RWPE2 (cell line): ENCODE results near the gene PROK2.
A peak's percentile ranks its signal among the peaks of the same experiment; 100 is the strongest.

Experiments
- ATAC-seq: fragments of 200-7000 bp; cut with Tn5 transposase; 3 replicates; pipeline ENCODE4 v1.9.1; 2021; ENCODE audit warnings: low read depth
- DNase-seq: peaks from one replicate; pipeline ENCODE4 v3.0.0-alpha.2; 2020; ENCODE audit warnings: low spot score
- H3K27ac ChIP-seq: fragments of 450-650 bp; 2 replicates; pipeline ENCODE4 v1.5.1; 2017; ENCODE audit warnings: mild to moderate bottlenecking; ENCODE audit not compliant: poor library complexity, severe bottlenecking
- H3K27me3 ChIP-seq: fragments of 250-450 bp; sonication (Bioruptor Pico); 2 replicates; pipeline ENCODE4 v1.5.1; 2021; ENCODE audit warnings: mild to moderate bottlenecking, moderate library complexity; ENCODE audit not compliant: insufficient read depth, poor library complexity, severe bottlenecking
- H3K36me3 ChIP-seq: fragments of 250-450 bp; sonication (Bioruptor Pico); 2 replicates; pipeline ENCODE4 v1.5.1; 2020; ENCODE audit warnings: low read depth, mild to moderate bottlenecking, moderate library complexity
- H3K4me1 ChIP-seq: fragments of 250-450 bp; sonication (Bioruptor Pico); 2 replicates; pipeline ENCODE4 v1.5.1; 2021; ENCODE audit warnings: mild to moderate bottlenecking, moderate library complexity; ENCODE audit not compliant: insufficient read depth, poor library complexity, severe bottlenecking
- H3K4me3 ChIP-seq: fragments of 250-450 bp; sonication (Bioruptor Pico); 2 replicates; pipeline ENCODE4 v1.5.1; 2021; ENCODE audit warnings: mild to moderate bottlenecking, moderate library complexity; ENCODE audit not compliant: severe bottlenecking
- H3K9me3 ChIP-seq: fragments of 250-450 bp; sonication (Bioruptor Pico); 2 replicates; pipeline ENCODE4 v1.5.1; 2021; ENCODE audit warnings: mild to moderate bottlenecking, moderate library complexity; ENCODE audit not compliant: severe bottlenecking
- TF ChIP-seq, protein P1 (sequence below): fragments of 450-650 bp; IDR thresholded peaks from one replicate; pipeline ENCODE4 v1.5.1; 2017; ENCODE audit warnings: mild to moderate bottlenecking, moderate library complexity; ENCODE audit not compliant: poor library complexity, severe bottlenecking

Gene PROK2

DNA sequence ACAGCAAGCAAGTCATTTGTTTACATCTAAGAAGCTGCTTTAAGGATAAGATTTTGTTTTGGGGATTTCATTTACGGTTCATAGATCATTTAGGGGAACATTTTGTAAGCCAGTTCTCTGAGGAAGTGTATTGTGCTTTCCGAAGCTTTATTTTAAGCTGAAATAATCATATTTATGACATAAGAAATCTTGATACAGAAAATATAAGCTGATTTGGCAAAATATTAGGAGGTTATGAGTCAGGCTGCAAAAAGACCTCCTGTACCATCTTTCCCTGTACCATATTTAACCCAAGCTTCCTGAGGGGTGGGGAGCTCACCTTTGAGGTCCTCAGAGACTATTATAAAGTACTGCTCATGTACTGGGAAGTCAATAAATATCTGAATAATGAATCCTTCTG lies 51.6 kb downstream of the PROK2 start:
- no peaks in the 10 kb centered on the region for H3K9me3 ChIP-seq
- H3K36me3 ChIP-seq, result no peaks in the 10 kb centered on the region
- ATAC-seq, result no peak
- no peaks in the 10 kb centered on the region for H3K27me3 ChIP-seq
- no peak overlapping the region for H3K4me3 ChIP-seq
- no peaks in the 10 kb centered on the region for H3K4me1 ChIP-seq
- DNase-seq, result no peak
- no peak overlapping the region for H3K27ac ChIP-seq
- TF ChIP-seq, protein P1, sequence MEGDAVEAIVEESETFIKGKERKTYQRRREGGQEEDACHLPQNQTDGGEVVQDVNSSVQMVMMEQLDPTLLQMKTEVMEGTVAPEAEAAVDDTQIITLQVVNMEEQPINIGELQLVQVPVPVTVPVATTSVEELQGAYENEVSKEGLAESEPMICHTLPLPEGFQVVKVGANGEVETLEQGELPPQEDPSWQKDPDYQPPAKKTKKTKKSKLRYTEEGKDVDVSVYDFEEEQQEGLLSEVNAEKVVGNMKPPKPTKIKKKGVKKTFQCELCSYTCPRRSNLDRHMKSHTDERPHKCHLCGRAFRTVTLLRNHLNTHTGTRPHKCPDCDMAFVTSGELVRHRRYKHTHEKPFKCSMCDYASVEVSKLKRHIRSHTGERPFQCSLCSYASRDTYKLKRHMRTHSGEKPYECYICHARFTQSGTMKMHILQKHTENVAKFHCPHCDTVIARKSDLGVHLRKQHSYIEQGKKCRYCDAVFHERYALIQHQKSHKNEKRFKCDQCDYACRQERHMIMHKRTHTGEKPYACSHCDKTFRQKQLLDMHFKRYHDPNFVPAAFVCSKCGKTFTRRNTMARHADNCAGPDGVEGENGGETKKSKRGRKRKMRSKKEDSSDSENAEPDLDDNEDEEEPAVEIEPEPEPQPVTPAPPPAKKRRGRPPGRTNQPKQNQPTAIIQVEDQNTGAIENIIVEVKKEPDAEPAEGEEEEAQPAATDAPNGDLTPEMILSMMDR, result no peak

DNA sequence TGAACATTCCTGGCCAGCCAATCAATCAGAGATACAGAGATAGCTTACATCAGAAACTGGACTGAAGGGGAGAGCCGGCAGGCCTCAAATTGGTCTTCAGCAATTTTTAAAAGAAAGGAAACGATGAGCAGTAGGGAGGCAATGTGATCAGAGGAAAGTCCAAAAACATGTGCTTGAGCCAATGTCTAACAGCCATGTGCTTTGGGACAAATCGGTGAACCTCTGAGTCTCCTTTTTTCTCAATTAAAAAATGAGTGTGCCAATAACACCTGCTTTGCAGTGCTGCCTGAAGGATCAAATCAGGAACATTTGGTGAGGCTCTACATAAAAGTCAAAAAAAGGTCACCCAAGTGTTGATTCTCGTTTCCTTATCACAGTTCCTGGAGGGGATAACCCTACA lies 52.3 kb downstream of the PROK2 start:
- H3K27me3 ChIP-seq, result no peaks in the 10 kb centered on the region
- ATAC-seq (no peak), DNase-seq (no peak)
- no peaks in the 10 kb centered on the region for H3K36me3 ChIP-seq
- no peak overlapping the region for H3K27ac ChIP-seq
- no peaks in the 10 kb centered on the region for H3K9me3 ChIP-seq
- no peaks in the 10 kb centered on the region for H3K4me1 ChIP-seq
- TF ChIP-seq, protein P1, result no peak
- no peak overlapping the region for H3K4me3 ChIP-seq

DNA sequence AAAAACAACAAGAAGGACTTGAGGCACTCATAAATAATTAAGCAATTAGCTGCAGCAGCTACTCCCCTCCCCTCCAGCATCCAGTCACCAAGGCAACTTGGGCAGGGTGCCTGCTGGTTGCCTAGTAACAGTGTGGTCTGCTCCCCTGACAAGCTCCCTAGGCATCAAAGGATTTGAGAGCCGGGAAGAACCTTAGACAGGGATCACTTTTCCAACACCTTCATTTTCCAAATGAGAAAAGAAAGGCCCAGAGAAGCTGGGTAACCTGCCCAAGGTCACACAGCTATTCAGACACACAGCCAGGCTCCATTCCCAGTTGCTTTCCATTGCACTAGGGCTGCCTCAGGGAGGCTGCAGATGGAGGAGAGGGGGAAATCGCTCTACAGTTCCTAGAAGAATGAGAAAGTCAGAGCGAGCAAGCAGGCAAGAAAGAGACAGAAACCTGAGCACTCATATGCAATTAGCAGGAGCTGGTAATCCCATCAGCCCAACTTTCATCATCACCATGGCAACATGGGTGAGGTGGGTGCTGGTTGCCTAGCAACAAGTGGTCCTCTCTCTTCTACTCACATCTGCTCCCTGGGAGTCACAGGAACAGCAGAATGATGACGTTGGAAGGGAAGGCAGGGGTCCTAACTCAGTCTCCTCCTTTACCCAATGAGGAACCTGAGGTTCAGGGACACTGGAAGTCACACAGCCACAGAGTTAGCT lies 56.2 kb downstream of the PROK2 start:
- Histone ChIP-seq H3K4me3 (no peak overlapping the region), H3K27ac (no peak overlapping the region), H3K4me1 (peaks cover 3% of the 10 kb centered on the region), H3K36me3 (no peaks in the 10 kb centered on the region), H3K27me3 (no peaks in the 10 kb centered on the region), H3K9me3 (no peaks in the 10 kb centered on the region)
- DNase-seq, result no peak
- ATAC-seq, result no peak
- TF ChIP-seq, protein P1, result no peak

DNA sequence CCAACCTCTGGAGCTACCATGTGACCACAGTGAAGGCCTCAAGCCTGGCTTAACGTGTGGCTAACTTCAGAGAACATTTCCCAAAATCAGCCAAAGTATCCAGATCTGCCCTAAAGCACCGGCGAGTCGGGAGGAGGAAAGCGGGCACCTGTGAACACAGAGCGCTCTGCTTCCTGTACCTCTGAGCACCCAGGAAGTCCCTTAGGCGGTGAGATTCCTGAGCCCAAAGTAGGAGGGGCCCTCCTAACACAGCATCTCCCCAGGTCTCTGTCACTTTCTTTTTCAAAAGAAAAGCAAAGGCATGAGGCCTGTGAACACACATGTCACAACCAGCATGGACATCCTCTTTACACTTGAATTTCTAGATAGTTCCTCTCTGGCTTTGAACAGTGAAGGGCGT lies 58.8 kb downstream of the PROK2 start:
- TF ChIP-seq, protein P1, result no peak
- H3K9me3 ChIP-seq, result no peaks in the 10 kb centered on the region
- no peaks in the 10 kb centered on the region for H3K27me3 ChIP-seq
- H3K36me3 ChIP-seq, result no peaks in the 10 kb centered on the region
- DNase-seq (no peak), ATAC-seq (no peak)
- no peak overlapping the region for H3K4me3 ChIP-seq
- H3K4me1 ChIP-seq, result peaks cover 8% of the 10 kb centered on the region
- no peak overlapping the region for H3K27ac ChIP-seq

DNA sequence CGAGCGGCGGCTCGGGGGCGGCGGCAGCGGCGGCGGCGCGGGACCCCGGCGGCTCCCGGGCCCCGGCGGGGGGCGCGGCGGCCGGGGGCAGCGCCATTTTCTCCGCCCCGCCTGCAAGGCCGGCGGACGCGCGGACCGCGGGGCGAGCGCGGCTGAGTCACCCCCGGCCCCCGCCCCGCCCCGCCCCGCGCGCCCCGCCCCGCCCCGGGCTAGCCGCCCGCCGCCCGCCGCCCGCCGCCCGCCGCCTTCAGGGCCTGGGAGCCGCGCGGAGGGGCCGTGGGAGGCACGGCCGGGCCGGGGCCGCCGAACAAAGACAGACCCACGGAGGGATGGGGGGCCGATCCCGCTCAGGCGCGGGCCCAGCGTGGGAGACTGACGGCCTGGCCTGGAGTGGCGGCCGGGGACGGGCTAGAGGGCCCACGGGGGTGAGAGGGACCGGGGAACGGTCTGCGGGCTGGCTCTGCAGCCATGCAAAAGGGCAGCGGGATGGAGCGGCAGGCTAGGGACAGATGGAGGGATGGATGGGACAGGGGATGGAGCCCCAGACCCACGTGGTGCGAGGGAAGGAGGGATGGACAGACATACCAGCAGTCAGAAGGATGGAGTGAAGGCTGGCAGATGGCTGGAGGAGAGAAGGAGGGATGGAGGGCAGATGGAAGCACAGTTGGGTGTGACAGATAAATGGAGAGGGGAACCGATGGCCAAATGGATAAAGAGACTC lies 59.5 kb downstream of the PROK2 start, which contains the start of gene EIF4E3:
Gene EIF4E3 (minus strand): TSS at position 132 of the 721 bp plus-strand sequence. CDS start 35 bp downstream, at position 97.
- TF ChIP-seq, protein P1, result no peak
- H3K36me3 ChIP-seq, result no peaks in the 10 kb centered on the region
- H3K9me3 ChIP-seq, result no peaks in the 10 kb centered on the region
- no peaks in the 10 kb centered on the region for H3K27me3 ChIP-seq
- peak within 1 kb of the TSS; percentile 87 for H3K4me3 ChIP-seq
- ATAC-seq (no peak), DNase-seq (no peak)
- H3K4me1 ChIP-seq, result peaks cover 8% of the 10 kb centered on the region
- H3K27ac ChIP-seq, result no peak within 1 kb of the TSS
